ENCODE data around the gene GFPT2.

Gene GFPT2

GRCh38 chr5:180353048-180353979, at the start of gene GFPT2:
Gene GFPT2 (minus strand): TSS chr5:180353336. CDS start chr5:180353217, 119 bp downstream.
- peak; percentile 56 for DNase-seq

DNA sequence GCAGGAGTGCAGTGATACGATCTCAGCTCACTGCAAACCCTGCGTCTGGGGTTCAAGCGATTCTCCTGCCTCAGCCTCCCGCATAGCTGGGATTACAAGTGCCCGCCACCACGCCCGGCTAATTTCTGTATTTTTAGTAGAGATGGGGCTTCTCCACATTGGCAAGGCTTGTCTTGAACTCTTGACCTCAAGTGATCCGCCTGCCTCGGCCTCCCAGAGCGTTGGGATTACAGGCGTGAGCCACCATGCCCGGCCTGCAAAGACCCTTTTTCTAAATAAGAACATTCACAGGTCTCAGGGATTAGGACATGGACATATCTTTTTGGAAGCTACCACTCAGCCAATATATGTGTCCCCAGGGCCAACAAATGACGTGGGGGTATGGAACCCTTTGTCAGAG, 49.6 kb upstream of the GFPT2 start:
- no peak for DNase-seq

- DNase-seq, result no peak
Observed at GRCh38 chr5:180401229-180401907, 48.2 kb upstream of the GFPT2 start.

DNA sequence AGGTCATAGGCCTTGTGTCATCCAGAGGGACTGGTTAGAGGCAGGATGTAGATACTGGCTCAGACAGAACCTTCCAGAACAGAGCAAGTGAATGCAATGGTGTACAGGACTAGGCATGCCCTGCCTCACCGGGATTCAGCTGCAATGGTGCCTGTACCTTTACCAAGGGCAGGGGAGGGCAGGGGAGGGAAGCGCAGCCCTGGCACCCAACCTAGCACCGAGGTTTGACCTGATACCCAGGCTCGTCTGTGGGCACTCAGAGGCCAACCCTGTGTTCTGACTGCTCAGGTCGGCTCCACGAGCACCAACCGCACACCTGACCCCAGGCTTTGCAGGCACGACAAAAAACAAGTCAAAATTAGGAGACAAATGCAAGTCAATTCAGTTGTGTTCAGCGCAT, 47.3 kb upstream of the GFPT2 start:
- DNase-seq, result no peak

- DNase-seq, result no peak
Observed at GRCh38 chr5:180399401-180400215, 46.5 kb upstream of the GFPT2 start.

GRCh38 chr5:180396926-180397325, 43.8 kb upstream of the GFPT2 start:
- DNase-seq, result no peak

DNA sequence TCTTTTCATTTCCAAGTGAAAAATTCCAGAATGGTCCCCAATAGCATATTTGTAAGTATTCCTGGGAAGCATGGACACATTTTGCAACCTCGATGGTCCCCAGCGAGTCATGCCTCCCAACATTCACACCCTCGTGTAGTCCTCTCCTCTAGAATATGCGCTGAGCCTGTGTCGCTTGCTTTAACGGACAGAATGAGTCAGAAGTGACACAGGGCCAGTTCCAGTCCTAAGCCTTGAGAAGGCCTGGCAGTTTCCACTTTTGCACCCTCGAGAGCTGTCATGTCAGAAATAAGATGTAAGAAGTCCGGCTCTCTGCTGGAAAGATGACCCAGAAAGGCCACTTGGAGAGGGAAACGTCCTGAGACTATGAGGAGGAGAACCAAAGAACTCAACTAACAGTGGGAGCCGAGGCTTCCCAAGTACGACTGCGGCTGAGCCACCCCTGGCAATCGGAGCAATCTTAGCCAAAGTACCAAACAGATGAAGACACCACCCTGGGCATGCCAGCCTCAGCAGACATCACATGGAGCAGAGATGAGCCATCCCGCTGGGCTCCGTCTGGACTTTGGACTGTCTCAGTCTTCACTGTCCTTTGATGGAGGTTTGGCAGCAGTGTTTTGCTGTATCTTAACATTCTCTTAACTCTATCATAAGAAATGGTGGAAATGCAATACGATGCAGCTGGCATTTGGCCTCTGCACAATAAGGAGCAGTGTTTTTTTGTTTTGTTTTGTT, 42.6 kb upstream of the GFPT2 start:
- no peak for DNase-seq

GRCh38 chr5:180394031-180394636, 41.0 kb upstream of the GFPT2 start:
- no peak for DNase-seq

- no peak for DNase-seq
Observed at GRCh38 chr5:180391276-180391675, 38.1 kb upstream of the GFPT2 start.

DNA sequence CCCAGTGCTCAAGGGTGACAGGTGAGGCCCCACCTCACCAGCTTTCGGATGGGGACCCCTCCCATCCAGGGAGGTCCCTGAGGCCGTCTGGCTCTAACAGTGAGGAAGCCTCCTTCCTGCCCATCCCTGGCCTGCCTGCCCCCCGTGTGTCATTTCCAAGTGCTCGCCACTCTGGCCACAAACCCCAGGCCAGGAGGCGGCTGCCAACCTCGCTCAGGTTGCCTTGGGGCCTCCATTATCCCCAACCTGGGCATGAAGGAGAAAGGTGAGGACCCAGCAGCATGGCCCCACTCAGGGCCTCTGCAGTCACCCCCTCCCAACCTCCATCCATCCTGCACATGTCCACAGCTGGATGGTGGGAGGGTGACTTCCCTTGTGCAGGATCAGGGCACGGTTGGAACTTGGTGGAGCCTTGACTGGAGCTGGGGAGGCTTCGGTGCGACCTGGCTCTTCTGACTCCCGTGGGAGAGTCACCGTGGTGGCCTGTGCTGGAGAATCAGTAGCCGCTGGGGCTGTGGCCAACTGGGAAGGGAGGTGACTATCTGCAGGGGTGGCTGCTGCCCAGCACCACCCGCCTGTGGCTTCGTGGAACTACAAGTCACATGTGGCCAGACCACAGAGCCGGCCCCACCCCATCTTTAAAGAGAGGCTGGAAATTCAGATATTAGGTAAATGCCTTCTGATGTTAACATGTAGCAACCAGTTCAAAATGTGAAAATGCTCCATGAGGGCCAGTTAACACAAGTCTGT, 37.5 kb upstream of the GFPT2 start:
- no peak for DNase-seq

DNA sequence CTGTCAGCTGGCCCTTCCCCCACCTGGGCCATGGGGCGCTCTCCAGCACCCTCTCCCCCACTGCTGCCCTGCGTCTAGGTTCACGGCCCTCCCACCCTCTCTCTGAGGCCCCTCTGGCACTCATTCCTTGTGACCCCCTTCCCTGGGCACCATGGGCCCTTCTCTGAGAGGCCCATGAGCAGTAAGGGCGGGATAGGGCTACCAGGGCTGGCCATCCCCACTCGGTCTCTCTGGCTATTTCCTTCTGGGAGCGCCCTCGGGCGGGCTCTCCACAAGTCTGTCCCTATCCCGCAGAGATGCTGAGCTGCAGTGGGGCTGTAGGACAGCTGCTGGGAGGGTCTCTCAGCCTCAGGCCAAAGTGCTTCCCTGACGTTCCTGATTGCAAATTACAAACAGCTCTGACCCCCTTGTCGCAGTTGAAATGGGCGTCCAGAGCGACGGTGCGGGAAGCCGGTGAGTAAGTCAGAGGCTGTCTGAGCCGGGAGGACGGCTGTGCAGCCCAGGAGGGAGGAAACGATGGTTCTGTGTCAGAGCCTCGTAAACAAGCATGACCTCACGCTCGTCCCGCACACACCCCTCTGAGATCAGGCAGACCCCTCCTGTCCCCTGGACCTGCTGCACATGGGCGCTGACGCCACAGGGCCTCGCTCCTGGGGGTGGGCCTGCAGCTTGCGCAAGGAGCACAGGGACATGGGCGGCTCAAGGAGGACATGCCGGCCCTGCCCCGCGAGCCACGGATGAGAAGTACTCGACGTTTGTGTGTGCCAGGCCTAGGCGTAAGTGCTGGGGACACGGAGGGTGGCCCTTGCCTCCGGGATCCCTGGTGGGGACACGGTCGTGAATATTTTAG, 36.3 kb upstream of the GFPT2 start:
- no peak for DNase-seq

DNA sequence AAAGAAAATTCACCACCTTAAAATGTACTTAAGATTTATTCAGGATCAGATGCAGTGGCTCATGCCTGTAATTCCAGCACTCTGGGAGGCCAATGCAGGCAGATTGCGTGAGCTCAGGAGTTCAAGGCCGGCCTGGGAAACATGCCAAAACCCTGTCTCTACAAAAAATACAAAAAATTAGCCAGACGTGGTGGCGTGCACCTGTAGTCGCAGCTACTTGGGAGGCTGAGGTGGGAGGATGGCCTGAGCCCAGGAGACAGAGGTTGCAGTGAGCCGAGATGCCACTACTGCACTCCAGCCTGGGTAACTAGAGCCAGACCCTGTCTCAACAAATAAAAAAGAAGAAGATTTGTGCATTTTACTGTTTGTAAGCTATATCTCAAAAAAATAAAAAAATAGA, 34.7 kb upstream of the GFPT2 start:
- no peak for DNase-seq

GRCh38 chr5:180382926-180383325, 29.8 kb upstream of the GFPT2 start:
- DNase-seq, result no peak

GRCh38 chr5:180381851-180382480, 28.8 kb upstream of the GFPT2 start:
- DNase-seq, result no peak

DNA sequence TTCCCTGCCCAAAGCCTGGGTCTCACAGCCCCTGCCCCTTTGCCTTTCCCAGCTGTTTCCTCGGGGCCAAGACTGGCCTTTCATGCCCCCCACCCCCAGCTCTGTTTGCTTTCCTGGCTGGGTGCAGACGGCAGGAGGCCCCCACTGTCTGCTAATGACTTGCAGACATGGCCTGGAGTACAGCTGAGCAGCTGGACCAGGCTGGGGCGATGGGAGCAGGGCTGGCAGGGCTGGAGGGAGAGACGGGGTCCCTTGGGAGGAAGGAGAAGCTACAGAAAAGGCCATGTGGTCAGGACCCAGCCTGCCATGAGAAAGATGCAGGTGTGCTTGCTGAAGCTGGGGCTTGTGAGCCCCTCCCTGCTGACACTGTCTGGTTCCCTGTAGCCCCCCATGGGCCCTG, 28.3 kb upstream of the GFPT2 start:
- no peak for DNase-seq

DNA sequence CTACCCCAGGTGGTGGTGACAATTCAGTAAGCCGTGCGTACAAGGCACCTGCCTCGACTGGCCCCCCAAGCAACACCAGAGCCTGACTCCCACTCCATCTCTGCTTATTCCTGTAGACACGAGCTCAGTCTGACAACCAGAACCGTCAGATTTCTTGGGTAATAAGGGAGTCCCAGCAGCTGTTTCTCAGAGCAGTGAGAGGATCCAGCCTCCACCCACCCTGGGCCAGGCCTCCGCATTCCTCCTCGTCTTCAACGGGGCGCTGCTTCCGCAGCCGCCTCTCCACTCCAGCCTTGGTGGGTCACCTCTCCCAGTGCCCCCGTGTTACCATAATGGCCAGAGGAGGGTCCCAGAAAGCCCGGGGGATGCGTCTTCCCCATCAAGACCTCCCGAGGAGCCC, 27.7 kb upstream of the GFPT2 start:
- DNase-seq, result no peak

- no peak for DNase-seq
Observed at GRCh38 chr5:180380441-180380840, 27.3 kb upstream of the GFPT2 start.

GRCh38 chr5:180379355-180380070, 26.4 kb upstream of the GFPT2 start:
- no peak for DNase-seq
